HEK293 (cell line): ENCODE measurements around the gene FBXL7.

ENCODE experiments used
- CTCF ChIA-PET: fragments of 350-600 bp; formaldehyde crosslinking; extraction: SDS; loops from one replicate; lab custom pipeline; 2021; ENCODE audit warnings: antibody characterized with exemption; lab: Yijun Ruan, JAX
- POLR2A ChIA-PET: fragments of 300-600 bp; formaldehyde crosslinking; extraction: SDS; loops from one replicate; lab custom pipeline; 2020; ENCODE audit warnings: antibody characterized with exemption, inconsistent platforms; lab: Yijun Ruan, JAX
- H3K27ac ChIP-seq: fragments of 200-500 bp; sonication (Bioruptor generic); 2 replicates; pipeline ENCODE4 v1.5.1; 2014; ENCODE audit warnings: low read depth, low read length, control low read depth, inconsistent platforms; ENCODE audit errors: extremely low read depth
- H3K36me3 ChIP-seq, 2 experiments: fragments of 200-500 bp in 1 of 2; sonication (Bioruptor generic) in 1 of 2; 1 replicate in 1 of 2; 2 replicates in 1 of 2; pipeline ENCODE4 v1.5.1; 2014 to 2017; ENCODE audit warnings: inconsistent platforms in 2 of 2, low read length in 2 of 2; ENCODE audit not compliant: control insufficient read depth in 2 of 2, insufficient read depth in 1 of 2
- H3K4me1 ChIP-seq: fragments of 200-500 bp; sonication (Bioruptor generic); 2 replicates; pipeline ENCODE4 v1.5.1; 2014; ENCODE audit warnings: mild to moderate bottlenecking, low read length, inconsistent platforms; ENCODE audit not compliant: control insufficient read depth, insufficient read depth
- H3K4me3 ChIP-seq: 2 replicates; pipeline ENCODE4 v1.5.1; 2011; ENCODE audit warnings: low read depth, mild to moderate bottlenecking, control low read depth, low read length, moderate library complexity
- H3K9me3 ChIP-seq: fragments of 200-500 bp; sonication (Bioruptor generic); 2 replicates; pipeline ENCODE4 v1.5.1; 2014; ENCODE audit warnings: low read depth, low read length, inconsistent platforms; ENCODE audit not compliant: control insufficient read depth, insufficient read depth
- CTCF ChIP-seq: fragments of 450-650 bp; formaldehyde crosslinking; IDR thresholded peaks from 2 replicates; pipeline ENCODE4 v1.5.1; 2016; ENCODE audit warnings: missing biosample characterization, missing genetic modification characterization
- HOXA7 ChIP-seq: sonication (generic); formaldehyde crosslinking; IDR thresholded peaks from 2 replicates; pipeline ENCODE4 v1.8.1; 2022; ENCODE audit warnings: missing genetic modification reagents, borderline replicate concordance
- IKZF3 ChIP-seq: fragments of 450-650 bp; IDR thresholded peaks from 2 replicates; pipeline ENCODE4 v1.5.0; 2018; ENCODE audit warnings: missing biosample characterization, mild to moderate bottlenecking, missing genetic modification characterization, moderate library complexity
- KLF7 ChIP-seq: fragments of 450-650 bp; formaldehyde crosslinking; IDR thresholded peaks from 2 replicates; pipeline ENCODE4 v1.5.1; 2016; ENCODE audit warnings: missing biosample characterization, missing genetic modification characterization, borderline replicate concordance
- OSR2 ChIP-seq: fragments of 450-650 bp; formaldehyde crosslinking; IDR thresholded peaks from 2 replicates; pipeline ENCODE4 v1.5.1; 2016; ENCODE audit warnings: missing biosample characterization, missing genetic modification characterization
- TRIM28 ChIP-seq: IDR thresholded peaks from 2 replicates; pipeline ENCODE4 v1.6.1; 2011; ENCODE audit warnings: low read length, control low read depth, borderline replicate concordance
- ZBTB17 ChIP-seq: fragments of 450-650 bp; formaldehyde crosslinking; IDR thresholded peaks from 2 replicates; pipeline ENCODE4 v1.5.1; 2016; ENCODE audit warnings: missing biosample characterization, missing genetic modification characterization
- ZFP37 ChIP-seq: fragments of 450-650 bp; formaldehyde crosslinking; IDR thresholded peaks from 2 replicates; pipeline ENCODE4 v1.5.1; 2016; ENCODE audit warnings: missing biosample characterization, missing genetic modification characterization
- ZFP41 ChIP-seq: fragments of 450-650 bp; formaldehyde crosslinking; IDR thresholded peaks from 2 replicates; pipeline ENCODE4 v1.5.1; 2016; ENCODE audit warnings: missing biosample characterization, missing genetic modification characterization, borderline replicate concordance
- ZFP69B ChIP-seq: fragments of 450-650 bp; formaldehyde crosslinking; IDR thresholded peaks from 2 replicates; pipeline ENCODE4 v1.5.1; 2016; ENCODE audit warnings: missing biosample characterization, missing genetic modification characterization
- ZNF148 ChIP-seq: fragments of 450-650 bp; formaldehyde crosslinking; IDR thresholded peaks from 2 replicates; pipeline ENCODE4 v1.5.0; 2017; ENCODE audit warnings: missing biosample characterization, missing genetic modification characterization, borderline replicate concordance
- ZNF211 ChIP-seq: fragments of 450-650 bp; formaldehyde crosslinking; IDR thresholded peaks from 2 replicates; pipeline ENCODE4 v1.5.1; 2016; ENCODE audit warnings: low read depth, missing biosample characterization, missing genetic modification characterization
- ZNF311 ChIP-seq: fragments of 450-650 bp; formaldehyde crosslinking; IDR thresholded peaks from 2 replicates; pipeline ENCODE4 v1.5.1; 2017; ENCODE audit warnings: missing biosample characterization, missing genetic modification characterization, borderline replicate concordance
- ZNF335 ChIP-seq: fragments of 450-650 bp; formaldehyde crosslinking; conservative IDR thresholded peaks from 2 replicates; pipeline ENCODE4 v1.5.1; 2016; ENCODE audit warnings: missing biosample characterization, missing genetic modification characterization
- ZNF544 ChIP-seq: fragments of 450-650 bp; formaldehyde crosslinking; IDR thresholded peaks from 2 replicates; pipeline ENCODE4 v1.5.0; 2017; ENCODE audit warnings: missing biosample characterization, missing genetic modification characterization
- ZNF548 ChIP-seq: fragments of 450-650 bp; formaldehyde crosslinking; IDR thresholded peaks from 2 replicates; pipeline ENCODE4 v1.5.1; 2016; ENCODE audit warnings: missing biosample characterization, missing genetic modification characterization
- ZNF555 ChIP-seq: fragments of 450-650 bp; formaldehyde crosslinking; conservative IDR thresholded peaks from 2 replicates; pipeline ENCODE4 v1.5.1; 2017; ENCODE audit warnings: missing biosample characterization, mild to moderate bottlenecking, missing genetic modification characterization, inconsistent platforms
- ZNF600 ChIP-seq: fragments of 450-650 bp; formaldehyde crosslinking; IDR thresholded peaks from 2 replicates; pipeline ENCODE4 v1.5.1; 2016; ENCODE audit warnings: missing biosample characterization, missing genetic modification characterization
- ZNF707 ChIP-seq: fragments of 450-650 bp; formaldehyde crosslinking; IDR thresholded peaks from 2 replicates; pipeline ENCODE4 v1.5.1; 2016; ENCODE audit warnings: missing biosample characterization, missing genetic modification characterization
- ZNF837 ChIP-seq: fragments of 450-650 bp; formaldehyde crosslinking; IDR thresholded peaks from 2 replicates; pipeline ENCODE4 v1.5.1; 2016; ENCODE audit warnings: missing biosample characterization, missing genetic modification characterization
- ZNF843 ChIP-seq: fragments of 450-650 bp; formaldehyde crosslinking; IDR thresholded peaks from 2 replicates; pipeline ENCODE4 v1.5.1; 2016; ENCODE audit warnings: missing biosample characterization, missing genetic modification characterization
- ZSCAN30 ChIP-seq: fragments of 450-650 bp; IDR thresholded peaks from 2 replicates; pipeline ENCODE4 v1.5.1; 2018; ENCODE audit warnings: missing biosample characterization, mild to moderate bottlenecking, missing genetic modification characterization, moderate library complexity

The FBXL7 gene

GRCh38 chr5:15794052-15794985 lies 294.3 kb downstream of the FBXL7 start:
- CTCF ChIA-PET, result no interaction called here
- POLR2A ChIA-PET, result no interaction called here
- H3K27ac ChIP-seq, result no peak overlapping the region
- H3K4me3 ChIP-seq, result no peak overlapping the region
- H3K4me1 ChIP-seq, result no peaks in the 10 kb centered on the region
- TF ChIP-seq ZFP41 (tag by site-specific recombination) (no peak), TRIM28 (no peak), ZNF148 (tag by site-specific recombination) (no peak), ZNF211 (tag by site-specific recombination) (no peak), ZFP37 (tag by site-specific recombination) (no peak), ZNF843 (tag by site-specific recombination) (no peak), ZNF707 (tag by site-specific recombination) (no peak), ZNF548 (tag by site-specific recombination) (no peak), ZSCAN30 (tag by site-specific recombination) (no peak), ZNF544 (tag by site-specific recombination) (no peak), IKZF3 (tag by site-specific recombination) (no peak), ZNF311 (tag by site-specific recombination) (no peak), ZNF555 (tag by site-specific recombination) (no peak), HOXA7 (CRISPR knock-in tag) (no peak), ZFP69B (tag by site-specific recombination) (no peak), ZBTB17 (tag by site-specific recombination) (no peak)
- no peaks in the 10 kb centered on the region for H3K36me3 ChIP-seq
- no peaks in the 10 kb centered on the region for H3K9me3 ChIP-seq

- no peaks in the 10 kb centered on the region for H3K36me3 ChIP-seq
- POLR2A ChIA-PET, result no interaction called here
- H3K9me3 ChIP-seq, result no peaks in the 10 kb centered on the region
- no peak overlapping the region for H3K27ac ChIP-seq
- no peak for TF ChIP-seq OSR2 (tag by site-specific recombination)
- TF ChIP-seq ZNF335 (tag by site-specific recombination), result no peak
- no peak for TF ChIP-seq ZNF600
- no peak for TF ChIP-seq CTCF (tag by site-specific recombination)
- TF ChIP-seq ZNF837 (tag by site-specific recombination), result no peak
- no peak for TF ChIP-seq KLF7 (tag by site-specific recombination)
- H3K4me3 ChIP-seq, result no peak overlapping the region
- H3K4me1 ChIP-seq, result no peaks in the 10 kb centered on the region
- CTCF ChIA-PET, result interaction anchor here (0.6 kb wide), 2 partner anchors 27 to 1212 kb away, joined by 3 to 4 read pairs; no protein-coding TSS in a partner anchor
These were observed 296.1 kb downstream of the FBXL7 start for GRCh38 chr5:15796096-15796495.
